Measurements from ENCODE around the gene POGLUT2. TPM values are rescaled to one million over a fixed set of nuclear protein-coding genes. Genes with fewer than 3 reads are reported as not detected.

The POGLUT2 gene
- total RNA-seq (not detected), total RNA-seq (0 to 12.0 (median 1.4) reads per million in 172 experiments)
- 0.90 TPM for polyA plus RNA-seq (2013, experiment 1 of 2)
- polyA plus RNA-seq (2013, experiment 2 of 2) = 1.5 TPM

DNA sequence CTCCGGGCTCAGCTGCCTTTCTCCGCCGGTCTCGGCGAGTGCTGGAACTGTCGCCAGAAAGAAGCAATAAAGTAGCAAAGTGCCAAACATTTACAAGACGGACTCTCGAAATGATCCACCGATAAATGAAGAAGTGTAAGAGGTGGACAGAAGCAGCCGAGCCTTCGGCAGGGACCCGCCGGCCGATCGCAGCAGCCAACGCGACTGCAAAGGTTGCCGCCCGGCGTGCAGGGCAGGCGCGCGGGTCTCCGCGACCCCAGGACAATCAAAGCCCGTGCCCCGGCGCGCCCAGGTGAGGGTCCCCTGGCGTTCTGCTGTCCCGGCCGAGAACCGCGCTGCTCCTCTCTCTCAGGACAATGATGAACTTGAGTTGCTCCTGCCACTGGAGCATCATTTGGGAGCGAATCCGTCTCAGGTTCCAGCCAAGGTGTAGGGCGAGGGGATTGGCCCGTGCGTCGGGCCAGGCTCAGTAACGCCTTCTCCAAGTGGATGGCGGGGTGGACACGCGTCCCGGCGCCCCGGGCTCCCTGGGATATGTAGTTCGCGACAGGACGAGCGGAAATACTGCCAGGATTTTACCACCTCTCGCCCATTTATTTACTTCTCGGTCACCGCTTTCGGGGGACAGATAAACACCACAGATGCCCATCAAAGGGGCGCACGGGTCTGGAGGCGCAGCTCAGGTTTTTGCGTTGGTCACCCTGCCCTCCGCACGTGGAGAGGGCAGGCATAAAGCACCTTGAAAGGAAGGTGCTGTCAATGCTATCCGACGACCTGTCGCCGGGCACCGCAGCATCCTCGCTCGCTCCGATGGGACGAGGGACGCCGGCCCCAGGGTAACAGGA, at the start of gene POGLUT2, which contains the start of gene BIVM:
TSS of gene POGLUT2 (minus strand) at position 396 of the 845 bp plus-strand sequence. CDS start at position 90, 306 bp downstream.
TSS of gene BIVM (plus strand) at position 539 of the 845 bp plus-strand sequence. CDS start 8,149 bp downstream, outside the sequence.
- intact Hi-C loops (cut with DNase I, micrococcal nuclease) = loop anchor here in 1 of 2 experiments (2.0 kb wide), 1 partner anchor 18 kb away; no protein-coding TSS in a partner anchor
- CTCF ChIA-PET = interaction anchor here (0.9 to 2.1 kb wide), 2 partner anchors 41 to 48 kb away, joined by 3 to 18 read pairs; partner anchors contain the start of gene ERCC5
- Histone ChIP-seq H3K9me3 (ENCODE audit: control insufficient read depth in 1 of 2, insufficient read depth in 1 of 2, low read length in 2 of 2) (no peaks in the 10 kb centered on the region), H3K4me3 (ENCODE audit: low read length) (peak within 1 kb of the TSS; percentile 77), H3K27ac (ENCODE audit: low read depth in 1 of 2, low read length in 2 of 2) (no peak within 1 kb of the TSS), H3K27me3 (ENCODE audit: control insufficient read depth in 1 of 2, insufficient read depth in 2 of 2, low read length in 2 of 2) (peaks cover 6 to 18% of the 10 kb centered on the region in 2 experiments), H3K36me3 (ENCODE audit: insufficient read depth, low read length) (no peaks in the 10 kb centered on the region), H3K4me1 (ENCODE audit: insufficient read depth, low read length) (peaks cover 31% of the 10 kb centered on the region)
- Mint-ChIP-seq H3K27ac (peak within 1 kb of the TSS; percentile 63), H3K4me1 (ENCODE audit: low read depth) (peaks cover 29% of the 10 kb centered on the region), H3K36me3 (ENCODE audit: low read depth) (no peaks in the 10 kb centered on the region), H3K27me3 (peaks cover 29% of the 10 kb centered on the region), H3K4me3 (peak within 1 kb of the TSS; percentile 94), H3K9me3 (no peaks in the 10 kb centered on the region)
- TF ChIP-seq, protein P1, sequence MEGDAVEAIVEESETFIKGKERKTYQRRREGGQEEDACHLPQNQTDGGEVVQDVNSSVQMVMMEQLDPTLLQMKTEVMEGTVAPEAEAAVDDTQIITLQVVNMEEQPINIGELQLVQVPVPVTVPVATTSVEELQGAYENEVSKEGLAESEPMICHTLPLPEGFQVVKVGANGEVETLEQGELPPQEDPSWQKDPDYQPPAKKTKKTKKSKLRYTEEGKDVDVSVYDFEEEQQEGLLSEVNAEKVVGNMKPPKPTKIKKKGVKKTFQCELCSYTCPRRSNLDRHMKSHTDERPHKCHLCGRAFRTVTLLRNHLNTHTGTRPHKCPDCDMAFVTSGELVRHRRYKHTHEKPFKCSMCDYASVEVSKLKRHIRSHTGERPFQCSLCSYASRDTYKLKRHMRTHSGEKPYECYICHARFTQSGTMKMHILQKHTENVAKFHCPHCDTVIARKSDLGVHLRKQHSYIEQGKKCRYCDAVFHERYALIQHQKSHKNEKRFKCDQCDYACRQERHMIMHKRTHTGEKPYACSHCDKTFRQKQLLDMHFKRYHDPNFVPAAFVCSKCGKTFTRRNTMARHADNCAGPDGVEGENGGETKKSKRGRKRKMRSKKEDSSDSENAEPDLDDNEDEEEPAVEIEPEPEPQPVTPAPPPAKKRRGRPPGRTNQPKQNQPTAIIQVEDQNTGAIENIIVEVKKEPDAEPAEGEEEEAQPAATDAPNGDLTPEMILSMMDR (IDR thresholded peaks at IDR 0.05) = no peak
- DNase-seq = peak; percentile 22 to 84 (median 58)
- POLR2A ChIA-PET = interaction anchor here (2.1 to 3.7 kb wide), 4 partner anchors 25 to 207 kb away, joined by 10 to 35 read pairs (median 17); partner anchors contain the start of genes ERCC5, TEX30 and TPP2
- peak; percentile 83 for ATAC-seq (ENCODE audit: poor library complexity)

GRCh38 chr13:102847272-102848234, 48.8 kb upstream of the POGLUT2 start:
- Histone ChIP-seq H3K4me3 (ENCODE audit: low read length) (peak overlapping the region; percentile 98), H3K9me3 (ENCODE audit: control insufficient read depth in 1 of 2, insufficient read depth in 1 of 2, low read length in 2 of 2) (no peaks in the 10 kb centered on the region), H3K27me3 (ENCODE audit: control insufficient read depth in 1 of 2, insufficient read depth in 2 of 2, low read length in 2 of 2) (no peaks in the 10 kb centered on the region), H3K27ac (ENCODE audit: low read depth in 1 of 2, low read length in 2 of 2) (peak overlapping the region; percentile 97 to 99), H3K4me1 (ENCODE audit: insufficient read depth, low read length) (peaks cover 32% of the 10 kb centered on the region), H3K36me3 (ENCODE audit: insufficient read depth, low read length) (peaks cover 17% of the 10 kb centered on the region)
- Mint-ChIP-seq H3K4me3 (peak overlapping the region; percentile 100), H3K27me3 (no peaks in the 10 kb centered on the region), H3K9me3 (no peaks in the 10 kb centered on the region), H3K27ac (peak overlapping the region; percentile 100), H3K4me1 (ENCODE audit: low read depth) (peaks cover 55% of the 10 kb centered on the region), H3K36me3 (ENCODE audit: low read depth) (peaks cover 56% of the 10 kb centered on the region)
- CTCF ChIA-PET = interaction anchor here (0.7 to 4.7 kb wide), 11 partner anchors 9 to 267 kb away, joined by 3 to 18 read pairs (median 4); no protein-coding TSS in a partner anchor
- DNase-seq = peak in 4 of 14 experiments; percentile 13 to 70 (median 64)
- TF ChIP-seq, protein P1 (IDR thresholded peaks at IDR 0.05) = peak; percentile 76
- no peak for ATAC-seq (ENCODE audit: poor library complexity)
- POLR2A ChIA-PET = interaction anchor here (0.6 to 6.9 kb wide), 9 partner anchors 17 to 268 kb away, joined by 3 to 575 read pairs (median 4); partner anchors contain the start of genes BIVM, POGLUT2, TEX30 and TPP2
- intact Hi-C loops (cut with DNase I, micrococcal nuclease) = loop anchor here (1.0 to 5.0 kb wide), 7 partner anchors 47 to 455 kb away; no protein-coding TSS in a partner anchor
